ENCODE results near the gene RSRP1.

GRCh38 chr1:25246600-25247023 is 642 bp downstream of the RSRP1 start:
- TF ChIP-seq EZH2phosphoT487 (IDR thresholded peaks at IDR 0.05; ENCODE audit: insufficient read depth, low read depth) (no peak), EZH2 (IDR thresholded peaks at IDR 0.05; ENCODE audit: insufficient read depth, poor library complexity, severe bottlenecking) (no peak)
